ENCODE results near the gene PITHD1. TPM values are rescaled to one million over a fixed set of nuclear protein-coding genes. Genes with fewer than 3 reads are reported as not detected.
"Not testable (repeated sequence)": the region's sequence is repeated elsewhere in the genome, so short reads cannot be mapped to it uniquely, and the experiment has no call there.

The PITHD1 gene
- polyA plus RNA-seq, 2 of the 4 experiments (the other 2 are of a cell fraction) = 25.4 to 41.0 TPM

GRCh38 chr1:23825762-23826522 lies 47.7 kb downstream of the PITHD1 start:
- FAIRE-seq (no peak), ATAC-seq (no peak), DNase-seq (ENCODE audit: low read depth in 1 of 2, low spot score in 1 of 2) (no peak)
- Histone ChIP-seq H3K4me2 (peak overlapping the region; percentile 82), H3K4me3 (peak overlapping the region; percentile 80), H3K4me1 (no peaks in the 10 kb centered on the region; the same call in 1 of the 3 replicates), H3K9me3 (no peaks in the 10 kb centered on the region), H3K27ac (peak overlapping the region; percentile 85 to 100)
- TF ChIP-seq POLR2A (IDR thresholded peaks at IDR 0.05; ENCODE audit: low read length) (no peak), USF2 (IDR thresholded peaks at IDR 0.05) (no peak), KDM5A (IDR thresholded peaks at IDR 0.05) (no peak), HOXB5 (CRISPR knock-in tag; IDR thresholded peaks at IDR 0.05) (no peak), HMGXB4 (CRISPR knock-in tag; IDR thresholded peaks at IDR 0.05; ENCODE audit: borderline replicate concordance) (no peak), SMC3 (IDR thresholded peaks at IDR 0.05) (no peak), E2F6 (IDR thresholded peaks at IDR 0.05; ENCODE audit: borderline replicate concordance, low read depth) (no peak), MAX (IDR thresholded peaks at IDR 0.05) (no peak), MAFK (IDR thresholded peaks at IDR 0.05; ENCODE audit: partially characterized antibody) (no peak), ZC3H11A (IDR thresholded peaks at IDR 0.05) (no peak)
- CTCF ChIA-PET = interaction anchor here (0.6 to 8.4 kb wide), 2 partner anchors 16 to 91 kb away, joined by 3 to 57 read pairs; no protein-coding TSS in a partner anchor
- WGBS (ENCODE audit: missing lambda C conversion rate) = 62% methylated on average over 24 of the region's 24 CpGs
- POLR2A ChIA-PET = interaction anchor here (0.6 to 1.6 kb wide), 6 partner anchors 9 to 341 kb away, joined by 3 to 9 read pairs (median 4); partner anchors contain the start of gene PITHD1

GRCh38 chr1:23826590-23826989 lies 48.4 kb downstream of the PITHD1 start:
- H3K4me3 ChIP-seq; H3K4me2 ChIP-seq; H3K9me3 ChIP-seq; CTCF ChIA-PET; ATAC-seq; H3K27ac ChIP-seq; POLR2A ChIA-PET; FAIRE-seq; DNase-seq (ENCODE audit: low read depth in 1 of 2, low spot score in 1 of 2); H3K4me1 ChIP-seq: not testable (repeated sequence)
- WGBS (ENCODE audit: missing lambda C conversion rate) = 91% methylated on average over 13 of the region's 13 CpGs

- POLR2A ChIA-PET = no interaction called here
- FAIRE-seq (no peak), ATAC-seq (no peak), DNase-seq (ENCODE audit: low read depth in 1 of 2, low spot score in 1 of 2) (no peak)
- Histone ChIP-seq H3K27ac (no peak overlapping the region), H3K4me1 (no peaks in the 10 kb centered on the region; the same call in 1 of the 3 replicates), H3K4me3 (no peak overlapping the region), H3K9me3 (no peaks in the 10 kb centered on the region), H3K4me2 (no peak overlapping the region)
- WGBS (ENCODE audit: missing lambda C conversion rate) = 76% methylated on average over 1 of the region's 1 CpG
- TF ChIP-seq CHD4 (IDR thresholded peaks at IDR 0.05; ENCODE audit: borderline replicate concordance) = no peak
- TF ChIP-seq HES2 (IDR thresholded peaks at IDR 0.05) = no peak
- no peak for TF ChIP-seq TFCP2L1 (CRISPR knock-in tag; IDR thresholded peaks at IDR 0.05)
- no peak for TF ChIP-seq NFE2L2 (conservative IDR thresholded peaks at IDR 0.05; ENCODE audit: low read length)
- no peak for TF ChIP-seq KDM1A (IDR thresholded peaks at IDR 0.05; ENCODE audit: low read depth)
- TF ChIP-seq POLR2AphosphoS2 (conservative IDR thresholded peaks at IDR 0.05; ENCODE audit: low read length) = no peak
- no peak for TF ChIP-seq FOSL2 (IDR thresholded peaks at IDR 0.05)
- TF ChIP-seq FOSL2 (CRISPR knock-in tag; IDR thresholded peaks at IDR 0.05) = no peak
- no peak for TF ChIP-seq HOXB13 (CRISPR knock-in tag; IDR thresholded peaks at IDR 0.05; ENCODE audit: low read depth)
- no peak for TF ChIP-seq RFX5 (IDR thresholded peaks at IDR 0.05)
- no peak for TF ChIP-seq MYC (IDR thresholded peaks at IDR 0.05; ENCODE audit: borderline replicate concordance, low read length)
- TF ChIP-seq PHF8 (IDR thresholded peaks at IDR 0.05; ENCODE audit: borderline replicate concordance, low read depth) = no peak
- no peak for TF ChIP-seq EHMT2 (IDR thresholded peaks at IDR 0.05; ENCODE audit: low read depth)
- no peak for TF ChIP-seq BHLHE40 (IDR thresholded peaks at IDR 0.05; ENCODE audit: low read depth, low read length)
- no peak for TF ChIP-seq RAD21 (conservative IDR thresholded peaks at IDR 0.05 in 1 of 2, IDR thresholded peaks at IDR 0.05 in 1 of 2)
- no peak for TF ChIP-seq EP300 (IDR thresholded peaks at IDR 0.05)
- TF ChIP-seq BCL3 (IDR thresholded peaks at IDR 0.05) = no peak
- TF ChIP-seq HOXB5 (CRISPR knock-in tag; IDR thresholded peaks at IDR 0.05) = no peak
- no peak for TF ChIP-seq ZSCAN20 (CRISPR knock-in tag; IDR thresholded peaks at IDR 0.05)
- CTCF ChIA-PET = no interaction called here
Observed at GRCh38 chr1:23827717-23828116, 49.5 kb downstream of the PITHD1 start.

GRCh38 chr1:23834156-23834555 lies 55.9 kb downstream of the PITHD1 start:
- ATAC-seq = not testable (repeated sequence)
- 54% methylated on average over 6 of the region's 6 CpGs for WGBS (ENCODE audit: missing lambda C conversion rate)

More at GRCh38 chr1:23834156-23834555, 55.9 kb downstream of the PITHD1 start:
- FAIRE-seq; H3K9me3 ChIP-seq; DNase-seq (ENCODE audit: low read depth in 1 of 2, low spot score in 1 of 2); H3K4me1 ChIP-seq; H3K4me3 ChIP-seq; CTCF ChIA-PET; H3K27ac ChIP-seq; H3K4me2 ChIP-seq: not testable (repeated sequence)
- POLR2A ChIA-PET = interaction anchor here (1.4 kb wide), 1 partner anchor 9 kb away, joined by 3 read pairs; the partner anchor contains the start of gene HMGCL
